Measurements from ENCODE around the gene HAPLN2.

HAPLN2 gene

DNA sequence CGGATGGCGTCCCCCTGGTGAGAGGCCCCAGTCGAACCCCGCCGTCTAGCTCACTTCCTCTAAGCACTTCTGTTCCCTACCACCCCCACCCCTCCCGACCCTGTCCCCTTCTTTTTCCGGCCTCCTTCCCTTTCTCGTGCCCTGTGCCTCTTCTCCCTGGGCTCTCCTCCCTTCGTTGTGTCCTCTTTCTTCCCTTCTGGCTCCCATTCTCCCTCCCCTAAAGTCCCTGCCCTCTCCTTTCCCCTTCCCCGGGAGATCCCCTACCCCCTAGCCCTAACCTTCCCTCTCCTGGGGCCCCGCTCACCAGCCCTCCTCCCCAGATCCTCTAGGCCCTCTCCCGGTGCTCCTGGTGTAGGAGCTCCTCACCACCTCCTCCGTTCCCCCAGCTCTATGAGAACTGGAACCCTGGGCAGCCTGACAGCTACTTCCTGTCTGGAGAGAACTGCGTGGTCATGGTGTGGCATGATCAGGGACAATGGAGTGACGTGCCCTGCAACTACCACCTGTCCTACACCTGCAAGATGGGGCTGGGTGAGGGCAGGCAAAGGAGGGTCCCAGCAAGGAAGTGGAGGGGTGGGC is 38.6 kb downstream of the HAPLN2 start (continued):
- TF ChIP-seq, protein P1, sequence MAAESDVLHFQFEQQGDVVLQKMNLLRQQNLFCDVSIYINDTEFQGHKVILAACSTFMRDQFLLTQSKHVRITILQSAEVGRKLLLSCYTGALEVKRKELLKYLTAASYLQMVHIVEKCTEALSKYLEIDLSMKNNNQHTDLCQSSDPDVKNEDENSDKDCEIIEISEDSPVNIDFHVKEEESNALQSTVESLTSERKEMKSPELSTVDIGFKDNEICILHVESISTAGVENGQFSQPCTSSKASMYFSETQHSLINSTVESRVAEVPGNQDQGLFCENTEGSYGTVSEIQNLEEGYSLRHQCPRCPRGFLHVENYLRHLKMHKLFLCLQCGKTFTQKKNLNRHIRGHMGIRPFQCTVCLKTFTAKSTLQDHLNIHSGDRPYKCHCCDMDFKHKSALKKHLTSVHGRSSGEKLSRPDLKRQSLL (tag by site-specific recombination; IDR thresholded peaks at IDR 0.05): no peak
- TF ChIP-seq ZEB2 (tag by site-specific recombination; IDR thresholded peaks at IDR 0.05) (peak; percentile 49; the same call in 1 of the 2 replicates), ZBTB1 (tag by site-specific recombination; IDR thresholded peaks at IDR 0.05) (no peak)

DNA sequence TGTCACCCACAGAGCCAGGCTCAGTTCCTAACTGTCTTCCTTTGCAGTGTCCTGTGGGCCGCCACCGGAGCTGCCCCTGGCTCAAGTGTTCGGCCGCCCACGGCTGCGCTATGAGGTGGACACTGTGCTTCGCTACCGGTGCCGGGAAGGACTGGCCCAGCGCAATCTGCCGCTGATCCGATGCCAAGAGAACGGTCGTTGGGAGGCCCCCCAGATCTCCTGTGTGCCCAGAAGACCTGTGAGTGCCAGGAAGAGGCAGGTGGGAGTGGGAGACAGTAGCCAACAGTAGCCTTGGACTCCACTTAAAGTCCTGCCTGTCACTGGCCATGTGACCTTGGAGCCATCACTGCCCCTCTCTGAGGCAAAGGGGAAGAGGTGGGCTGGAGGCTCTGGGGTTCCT is 39.3 kb downstream of the HAPLN2 start:
- CTCF ChIA-PET: interaction anchor here (0.6 to 15.2 kb wide), 28 partner anchors 8 to 291 kb away, joined by 3 to 564 read pairs (median 5); partner anchors contain the start of genes BCAN, CRABP2, HAPLN2 and INSRR
- H3K4me1 ChIP-seq (ENCODE audit: control insufficient read depth, insufficient read depth, low read length): peaks cover 4% of the 10 kb centered on the region; the same call in 1 of the 2 replicates
- no peaks in the 10 kb centered on the region for H3K9me3 ChIP-seq (ENCODE audit: control insufficient read depth, insufficient read depth, low read depth, low read length)
- TF ChIP-seq KLF16 (tag by site-specific recombination; IDR thresholded peaks at IDR 0.05) (no peak), GLI4 (tag by site-specific recombination; IDR thresholded peaks at IDR 0.05) (no peak), ZNF658 (tag by site-specific recombination; IDR thresholded peaks at IDR 0.05) (no peak), ZXDB (tag by site-specific recombination; IDR thresholded peaks at IDR 0.05) (no peak), ZBTB17 (tag by site-specific recombination; IDR thresholded peaks at IDR 0.05) (no peak), ZNF660 (tag by site-specific recombination; IDR thresholded peaks at IDR 0.05) (no peak), ZNF626 (tag by site-specific recombination; IDR thresholded peaks at IDR 0.05) (no peak)
- TF ChIP-seq, protein P2, sequence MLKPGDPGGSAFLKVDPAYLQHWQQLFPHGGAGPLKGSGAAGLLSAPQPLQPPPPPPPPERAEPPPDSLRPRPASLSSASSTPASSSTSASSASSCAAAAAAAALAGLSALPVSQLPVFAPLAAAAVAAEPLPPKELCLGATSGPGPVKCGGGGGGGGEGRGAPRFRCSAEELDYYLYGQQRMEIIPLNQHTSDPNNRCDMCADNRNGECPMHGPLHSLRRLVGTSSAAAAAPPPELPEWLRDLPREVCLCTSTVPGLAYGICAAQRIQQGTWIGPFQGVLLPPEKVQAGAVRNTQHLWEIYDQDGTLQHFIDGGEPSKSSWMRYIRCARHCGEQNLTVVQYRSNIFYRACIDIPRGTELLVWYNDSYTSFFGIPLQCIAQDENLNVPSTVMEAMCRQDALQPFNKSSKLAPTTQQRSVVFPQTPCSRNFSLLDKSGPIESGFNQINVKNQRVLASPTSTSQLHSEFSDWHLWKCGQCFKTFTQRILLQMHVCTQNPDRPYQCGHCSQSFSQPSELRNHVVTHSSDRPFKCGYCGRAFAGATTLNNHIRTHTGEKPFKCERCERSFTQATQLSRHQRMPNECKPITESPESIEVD (tag by site-specific recombination; IDR thresholded peaks at IDR 0.05): no peak
- TF ChIP-seq, protein P3, sequence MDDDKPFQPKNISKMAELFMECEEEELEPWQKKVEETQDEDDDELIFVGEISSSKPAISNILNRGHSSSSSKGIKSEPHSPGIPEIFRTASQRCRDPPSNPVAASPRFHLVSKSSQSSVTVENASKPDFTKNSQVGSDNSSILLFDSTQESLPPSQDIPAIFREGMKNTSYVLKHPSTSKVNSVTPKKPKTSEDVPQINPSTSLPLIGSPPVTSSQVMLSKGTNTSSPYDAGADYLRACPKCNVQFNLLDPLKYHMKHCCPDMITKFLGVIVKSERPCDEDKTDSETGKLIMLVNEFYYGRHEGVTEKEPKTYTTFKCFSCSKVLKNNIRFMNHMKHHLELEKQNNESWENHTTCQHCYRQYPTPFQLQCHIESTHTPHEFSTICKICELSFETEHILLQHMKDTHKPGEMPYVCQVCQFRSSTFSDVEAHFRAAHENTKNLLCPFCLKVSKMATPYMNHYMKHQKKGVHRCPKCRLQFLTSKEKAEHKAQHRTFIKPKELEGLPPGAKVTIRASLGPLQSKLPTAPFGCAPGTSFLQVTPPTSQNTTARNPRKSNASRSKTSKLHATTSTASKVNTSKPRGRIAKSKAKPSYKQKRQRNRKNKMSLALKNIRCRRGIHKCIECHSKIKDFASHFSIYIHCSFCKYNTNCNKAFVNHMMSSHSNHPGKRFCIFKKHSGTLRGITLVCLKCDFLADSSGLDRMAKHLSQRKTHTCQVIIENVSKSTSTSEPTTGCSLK (tag by site-specific recombination; IDR thresholded peaks at IDR 0.05): no peak
- no peak overlapping the region for H3K4me3 ChIP-seq (ENCODE audit: low read depth, low read length)
- POLR2A ChIA-PET: no interaction called here
- no peaks in the 10 kb centered on the region for H3K36me3 ChIP-seq (ENCODE audit: control insufficient read depth in 2 of 2, insufficient read depth in 1 of 2, low read length in 2 of 2)
- H3K27ac ChIP-seq (ENCODE audit: extremely low read depth, low read depth, low read length): no peak overlapping the region

DNA sequence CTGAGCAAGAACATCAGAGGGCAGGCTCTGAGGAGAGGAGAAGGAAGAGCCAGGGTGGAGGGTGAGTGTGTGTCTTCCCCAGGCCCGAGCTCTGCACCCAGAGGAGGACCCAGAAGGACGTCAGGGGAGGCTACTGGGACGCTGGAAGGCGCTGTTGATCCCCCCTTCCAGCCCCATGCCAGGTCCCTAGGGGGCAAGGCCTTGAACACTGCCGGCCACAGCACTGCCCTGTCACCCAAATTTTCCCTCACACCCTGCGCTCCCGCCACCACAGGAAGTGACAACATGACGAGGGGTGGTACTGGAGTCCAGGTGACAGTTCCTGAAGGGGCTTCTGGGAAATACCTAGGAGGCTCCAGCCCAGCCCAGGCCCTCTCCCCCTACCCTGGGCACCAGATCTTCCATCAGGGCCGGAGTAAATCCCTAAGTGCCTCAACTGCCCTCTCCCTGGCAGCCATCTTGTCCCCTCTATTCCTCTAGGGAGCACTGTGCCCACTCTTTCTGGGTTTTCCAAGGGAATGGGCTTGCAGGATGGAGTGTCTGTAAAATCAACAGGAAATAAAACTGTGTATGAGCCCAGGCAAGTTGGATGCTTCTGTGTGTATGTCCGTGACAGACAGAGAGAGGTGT is 39.8 kb downstream of the HAPLN2 start:
- POLR2A ChIA-PET: interaction anchor here (0.7 kb wide), 1 partner anchor 108 kb away, joined by 3 read pairs; the partner anchor contains the start of gene PRCC
- no peak overlapping the region for H3K4me3 ChIP-seq (ENCODE audit: low read depth, low read length)

More for the DNA sequence above, 39.8 kb downstream of the HAPLN2 start:
- CTCF ChIA-PET: interaction anchor here (0.6 to 15.2 kb wide), 44 partner anchors 8 to 1487 kb away, joined by 3 to 564 read pairs (median 4); partner anchors contain the start of genes BCAN, CRABP2, HAPLN2 and INSRR
- Histone ChIP-seq H3K4me1 (ENCODE audit: control insufficient read depth, insufficient read depth, low read length) (peaks cover 4% of the 10 kb centered on the region; the same call in 1 of the 2 replicates), H3K9me3 (ENCODE audit: control insufficient read depth, insufficient read depth, low read depth, low read length) (no peaks in the 10 kb centered on the region), H3K27ac (ENCODE audit: extremely low read depth, low read depth, low read length) (no peak overlapping the region), H3K36me3 (ENCODE audit: control insufficient read depth in 2 of 2, insufficient read depth in 1 of 2, low read length in 2 of 2) (no peaks in the 10 kb centered on the region)
- TF ChIP-seq, protein P4, sequence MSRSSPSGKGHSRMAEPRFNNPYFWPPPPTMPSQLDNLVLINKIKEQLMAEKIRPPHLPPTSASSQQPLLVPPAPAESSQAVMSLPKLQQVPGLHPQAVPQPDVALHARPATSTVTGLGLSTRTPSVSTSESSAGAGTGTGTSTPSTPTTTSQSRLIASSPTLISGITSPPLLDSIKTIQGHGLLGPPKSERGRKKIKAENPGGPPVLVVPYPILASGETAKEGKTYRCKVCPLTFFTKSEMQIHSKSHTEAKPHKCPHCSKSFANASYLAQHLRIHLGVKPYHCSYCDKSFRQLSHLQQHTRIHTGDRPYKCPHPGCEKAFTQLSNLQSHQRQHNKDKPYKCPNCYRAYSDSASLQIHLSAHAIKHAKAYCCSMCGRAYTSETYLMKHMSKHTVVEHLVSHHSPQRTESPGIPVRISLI (tag by site-specific recombination; IDR thresholded peaks at IDR 0.05): no peak
- TF ChIP-seq ZNF514 (tag by site-specific recombination; IDR thresholded peaks at IDR 0.05): no peak
- no peak for TF ChIP-seq KLF9 (tag by site-specific recombination; IDR thresholded peaks at IDR 0.05; ENCODE audit: low read depth)
- TF ChIP-seq GLIS2 (tag by site-specific recombination; IDR thresholded peaks at IDR 0.05): no peak
- 0 out of 2 replicates have a peak, but pooled peaks have one; percentile 16 for TF ChIP-seq ZBTB8A (tag by site-specific recombination; IDR thresholded peaks at IDR 0.05)
